ENCODE measurements around the gene POLR3K.
A peak's percentile ranks its signal among the peaks of the same experiment; 100 is the strongest.
"Not testable (repeated sequence)": the region's sequence is repeated elsewhere in the genome, so short reads cannot be mapped to it uniquely, and the experiment has no call there.

POLR3K gene

GRCh38 chr16:35011-35677, 18.3 kb downstream of the POLR3K start:
- TF ChIP-seq TARDBP (IDR thresholded peaks at IDR 0.05) (no peak), L3MBTL2 (conservative IDR thresholded peaks at IDR 0.05) (no peak), PKNOX1 (IDR thresholded peaks at IDR 0.05) (no peak)
- ChIA-PET POLR2A (no interaction called here), CTCF (no interaction called here)
- no peak for DNase-seq (ENCODE audit: extremely low spot score)

GRCh38 chr16:34648-34987, 18.8 kb downstream of the POLR3K start:
- CTCF ChIA-PET: no interaction called here
- TF ChIP-seq CTBP1 (IDR thresholded peaks at IDR 0.05; ENCODE audit: borderline replicate concordance): no peak
- no peak for TF ChIP-seq SUZ12 (IDR thresholded peaks at IDR 0.05)
- no peak for TF ChIP-seq NFRKB (IDR thresholded peaks at IDR 0.05)
- no peak for TF ChIP-seq PKNOX1 (IDR thresholded peaks at IDR 0.05)
- TF ChIP-seq L3MBTL2 (conservative IDR thresholded peaks at IDR 0.05): no peak
- TF ChIP-seq BHLHE40 (IDR thresholded peaks at IDR 0.05; ENCODE audit: borderline replicate concordance): no peak
- no peak for TF ChIP-seq ZNF384 (IDR thresholded peaks at IDR 0.05)
- no peak for TF ChIP-seq FOXA1 (IDR thresholded peaks at IDR 0.05)
- TF ChIP-seq FOXK2 (IDR thresholded peaks at IDR 0.05): no peak
- TF ChIP-seq FOXM1 (IDR thresholded peaks at IDR 0.05; ENCODE audit: borderline replicate concordance): no peak
- no peak for TF ChIP-seq SP1 (IDR thresholded peaks at IDR 0.05)
- TF ChIP-seq ELF4 (IDR thresholded peaks at IDR 0.05): no peak
- TF ChIP-seq HDGF (IDR thresholded peaks at IDR 0.05; ENCODE audit: borderline replicate concordance): no peak
- no peak for TF ChIP-seq TARDBP (IDR thresholded peaks at IDR 0.05)
- no peak for TF ChIP-seq ARNT (IDR thresholded peaks at IDR 0.05)
- TF ChIP-seq LEF1 (IDR thresholded peaks at IDR 0.05; ENCODE audit: borderline replicate concordance): no peak
- no peak for DNase-seq (ENCODE audit: extremely low spot score)
- POLR2A ChIA-PET: no interaction called here

- ChIA-PET POLR2A (no interaction called here), CTCF (no interaction called here)
- TF ChIP-seq FOXK2 (IDR thresholded peaks at IDR 0.05) (no peak), TARDBP (IDR thresholded peaks at IDR 0.05) (peak; percentile 90)
- DNase-seq (ENCODE audit: extremely low spot score): no peak
Measured at GRCh38 chr16:33877-34647, 19.3 kb downstream of the POLR3K start.

GRCh38 chr16:33154-33876, 20.1 kb downstream of the POLR3K start:
- DNase-seq (ENCODE audit: extremely low spot score); POLR2A ChIA-PET; CTCF ChIA-PET: not testable (repeated sequence)

GRCh38 chr16:30627-31026, 22.8 kb downstream of the POLR3K start:
- CTCF ChIA-PET; POLR2A ChIA-PET; DNase-seq (ENCODE audit: extremely low spot score): not testable (repeated sequence)

- CTCF ChIA-PET; POLR2A ChIA-PET; DNase-seq (ENCODE audit: extremely low spot score): not testable (repeated sequence)
Measured at GRCh38 chr16:25926-26348, 27.5 kb downstream of the POLR3K start.

- POLR2A ChIA-PET; CTCF ChIA-PET; DNase-seq (ENCODE audit: extremely low spot score): not testable (repeated sequence)
Measured at GRCh38 chr16:24151-24550, 29.3 kb downstream of the POLR3K start.

GRCh38 chr16:20886-21285, 32.5 kb downstream of the POLR3K start:
- POLR2A ChIA-PET; DNase-seq (ENCODE audit: extremely low spot score): not testable (repeated sequence)

GRCh38 chr16:17062-17765, 36.2 kb downstream of the POLR3K start:
- CTCF ChIA-PET; DNase-seq (ENCODE audit: extremely low spot score); POLR2A ChIA-PET: not testable (repeated sequence)

More at GRCh38 chr16:20886-21285, 32.5 kb downstream of the POLR3K start:
- CTCF ChIA-PET: interaction anchor here (0.6 kb wide), 1 partner anchor 43 kb away, joined by 3 read pairs; no protein-coding TSS in a partner anchor

- DNase-seq (ENCODE audit: extremely low spot score); CTCF ChIA-PET; POLR2A ChIA-PET: not testable (repeated sequence)
Measured at GRCh38 chr16:10772-11171, 42.6 kb downstream of the POLR3K start.
